ENCODE measurements around the gene IL15RA.
"Not testable (repeated sequence)": the region's sequence is repeated elsewhere in the genome, so short reads cannot be mapped to it uniquely, and the experiment has no call there.

IL15RA gene

GRCh38 chr10:6005856-6006395 lies 28.6 kb upstream of the IL15RA start:
- DNase-seq = no peak

GRCh38 chr10:6005161-6005804 lies 27.9 kb upstream of the IL15RA start:
- not testable (repeated sequence) for DNase-seq

- no peak for DNase-seq
These were observed 25.6 kb upstream of the IL15RA start for GRCh38 chr10:6002809-6003510.

GRCh38 chr10:5999440-6000165 lies 22.3 kb upstream of the IL15RA start:
- DNase-seq = no peak

GRCh38 chr10:5996696-5997095 lies 19.4 kb upstream of the IL15RA start:
- DNase-seq = no peak

- DNase-seq = no peak
These were observed 15.1 kb upstream of the IL15RA start for GRCh38 chr10:5992398-5992797.

- DNase-seq = no peak
These were observed 14.4 kb upstream of the IL15RA start for GRCh38 chr10:5991708-5992107.

GRCh38 chr10:5989756-5990155 lies 12.4 kb upstream of the IL15RA start:
- no peak for DNase-seq

- no peak for DNase-seq
These were observed 11.1 kb upstream of the IL15RA start for GRCh38 chr10:5988336-5988920.

- DNase-seq = no peak
These were observed 10.4 kb upstream of the IL15RA start for GRCh38 chr10:5987747-5988146.

- DNase-seq = no peak
These were observed 7.7 kb upstream of the IL15RA start for GRCh38 chr10:5985029-5985428.

GRCh38 chr10:5983774-5984173 lies 6.4 kb upstream of the IL15RA start:
- DNase-seq = no peak

- DNase-seq = no peak
These were observed 4.2 kb upstream of the IL15RA start for GRCh38 chr10:5981529-5981928.

GRCh38 chr10:5978230-5978489 lies 817 bp upstream of the IL15RA start:
- DNase-seq = no peak

GRCh38 chr10:5976512-5977470 lies 552 bp downstream of the IL15RA start:
- DNase-seq = peak; percentile 13

- DNase-seq = peak; percentile 65
These were observed 1.5 kb downstream of the IL15RA start for GRCh38 chr10:5975641-5976473.

GRCh38 chr10:5973069-5973468 lies 4.3 kb downstream of the IL15RA start:
- no peak for DNase-seq

- no peak for DNase-seq
These were observed 5.5 kb downstream of the IL15RA start for GRCh38 chr10:5971886-5972285.

GRCh38 chr10:5971315-5971832 lies 6.0 kb downstream of the IL15RA start:
- peak; percentile 57 for DNase-seq

GRCh38 chr10:5970527-5970926 lies 6.8 kb downstream of the IL15RA start:
- DNase-seq = no peak

GRCh38 chr10:5970066-5970465 lies 7.3 kb downstream of the IL15RA start:
- DNase-seq = no peak
